C4-2B (cell line): ENCODE measurements around the gene PM20D2.

ENCODE experiments used
- CTCF ChIP-seq: fragments of 450-650 bp; conservative IDR thresholded peaks from 2 replicates; pipeline ENCODE4 v1.5.1; 2017; ENCODE audit warnings: mild to moderate bottlenecking
- ZFX ChIP-seq: fragments of 450-650 bp; IDR thresholded peaks from 2 replicates; pipeline ENCODE4 v1.6.1; 2017

GRCh38 chr6:89138173-89138572 lies 7.7 kb upstream of the PM20D2 start:
- TF ChIP-seq CTCF: no peak
- TF ChIP-seq ZFX: no peak
